ENCODE data around the gene CXCL9. TPM values are rescaled to one million over a fixed set of nuclear protein-coding genes. Genes with fewer than 3 reads are reported as not detected.

The CXCL9 gene
- polyA plus RNA-seq, 3 donors: 0.46 to 0.95 (median 0.55) TPM

DNA sequence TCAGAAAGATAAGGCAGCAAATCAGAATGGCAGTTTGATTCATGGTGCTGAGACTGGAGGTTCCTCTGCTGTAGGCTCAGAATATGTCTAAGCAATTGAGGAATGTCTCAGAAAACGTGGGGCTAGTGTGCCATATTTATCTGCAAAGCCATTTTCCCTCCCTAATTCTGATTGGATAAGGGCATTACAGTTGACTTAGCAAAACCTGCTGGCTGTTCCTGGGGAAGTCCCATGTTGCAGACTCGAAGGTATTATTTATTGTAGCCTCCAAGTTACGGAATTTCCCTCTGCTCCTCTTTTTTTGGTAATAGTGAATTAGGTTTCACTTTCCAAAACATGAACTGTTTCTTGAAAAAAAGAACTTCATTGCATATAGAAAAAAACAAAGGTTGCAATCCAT is 16.1 kb upstream of the CXCL9 start, which contains the start of gene CXCL10:
TSS of gene CXCL10 (minus strand) at position 109 of the 400 bp plus-strand sequence. CDS start at position 43, 66 bp downstream.
- WGBS (ENCODE audit: insufficient coverage): no CpG with 5 or more reads among the region's 3 CpGs
- Histone ChIP-seq H2AFZ (ENCODE audit: insufficient read depth, low read depth, low read length, poor library complexity, severe bottlenecking) (no peak within 1 kb of the TSS), H4K20me1 (ENCODE audit: insufficient read depth, low read length) (no peaks in the 10 kb centered on the region), H3K36me3 (replicated peaks in 1 of 2; ENCODE audit: control insufficient read depth in 1 of 2, insufficient read depth in 2 of 2, low read length in 2 of 2) (no peaks in the 10 kb centered on the region), H3K27me3 (ENCODE audit: control insufficient read depth in 2 of 2, insufficient read depth in 2 of 2, low read length in 2 of 2) (no peaks in the 10 kb centered on the region), H3K79me2 (ENCODE audit: insufficient read depth, low read length) (no peaks in the 10 kb centered on the region), H3K4me2 (replicated peaks; ENCODE audit: extremely low read depth, low read length, poor library complexity, severe bottlenecking) (peak within 1 kb of the TSS; percentile 49), H3K4me1 (ENCODE audit: control insufficient read depth in 1 of 2, insufficient read depth in 2 of 2, low read length in 2 of 2) (peaks cover 19 to 21% of the 10 kb centered on the region in 2 donors), H3K4me3 (replicated peaks in 1 of 3; ENCODE audit: low read depth in 2 of 3, low read length in 3 of 3) (peak within 1 kb of the TSS in 1 of 3 experiments; percentile 39), H3K9me3 (replicated peaks in 1 of 2; ENCODE audit: control insufficient read depth in 1 of 2, insufficient read depth in 1 of 2, low read length in 2 of 2) (no peaks in the 10 kb centered on the region), H3K9ac (ENCODE audit: insufficient read depth, low read length, poor library complexity, severe bottlenecking) (no peak within 1 kb of the TSS), H3K27ac (ENCODE audit: low read depth in 1 of 2, low read length in 2 of 2) (no peak within 1 kb of the TSS)
- Mint-ChIP-seq H3K9me3 (no peaks in the 10 kb centered on the region), H3K4me3 (peak within 1 kb of the TSS in 1 of 2 donors; percentile 42), H3K36me3 (peaks cover 0 to 2% of the 10 kb centered on the region in 2 donors), H3K27me3 (ENCODE audit: low read depth in 3 of 3) (peaks cover 0 to 4% (median 1%) of the 10 kb centered on the region in 3 donors), H3K27ac (peak within 1 kb of the TSS in 4 of 7 donors; percentile 26 to 79 (median 58)), H3K4me1 (peaks cover 53% of the 10 kb centered on the region)
- TF ChIP-seq, protein P1, sequence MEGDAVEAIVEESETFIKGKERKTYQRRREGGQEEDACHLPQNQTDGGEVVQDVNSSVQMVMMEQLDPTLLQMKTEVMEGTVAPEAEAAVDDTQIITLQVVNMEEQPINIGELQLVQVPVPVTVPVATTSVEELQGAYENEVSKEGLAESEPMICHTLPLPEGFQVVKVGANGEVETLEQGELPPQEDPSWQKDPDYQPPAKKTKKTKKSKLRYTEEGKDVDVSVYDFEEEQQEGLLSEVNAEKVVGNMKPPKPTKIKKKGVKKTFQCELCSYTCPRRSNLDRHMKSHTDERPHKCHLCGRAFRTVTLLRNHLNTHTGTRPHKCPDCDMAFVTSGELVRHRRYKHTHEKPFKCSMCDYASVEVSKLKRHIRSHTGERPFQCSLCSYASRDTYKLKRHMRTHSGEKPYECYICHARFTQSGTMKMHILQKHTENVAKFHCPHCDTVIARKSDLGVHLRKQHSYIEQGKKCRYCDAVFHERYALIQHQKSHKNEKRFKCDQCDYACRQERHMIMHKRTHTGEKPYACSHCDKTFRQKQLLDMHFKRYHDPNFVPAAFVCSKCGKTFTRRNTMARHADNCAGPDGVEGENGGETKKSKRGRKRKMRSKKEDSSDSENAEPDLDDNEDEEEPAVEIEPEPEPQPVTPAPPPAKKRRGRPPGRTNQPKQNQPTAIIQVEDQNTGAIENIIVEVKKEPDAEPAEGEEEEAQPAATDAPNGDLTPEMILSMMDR (IDR thresholded peaks at IDR 0.05): no peak
- peak; percentile 32 to 89 (median 55) for DNase-seq
- intact Hi-C loops (cut with micrococcal nuclease): no loop called here

DNA sequence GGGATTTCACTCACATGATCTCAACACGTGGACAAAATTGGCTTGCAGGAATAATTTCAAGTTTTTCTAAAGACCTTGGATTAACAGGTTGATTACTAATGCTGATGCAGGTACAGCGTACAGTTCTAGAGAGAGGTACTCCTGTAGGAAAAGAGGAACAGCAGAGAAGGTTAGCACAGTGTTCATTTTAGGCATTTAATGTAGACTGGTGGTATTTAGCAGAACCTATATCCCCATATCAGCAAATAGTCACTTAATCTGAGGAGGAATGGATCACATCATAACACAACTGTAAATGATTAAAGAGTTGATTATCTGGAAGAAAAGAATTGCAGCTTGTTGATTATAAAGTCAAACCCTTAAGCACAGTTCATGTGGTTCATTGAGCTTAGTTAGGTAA is 15.4 kb upstream of the CXCL9 start:
- Histone ChIP-seq H3K27ac (ENCODE audit: low read depth in 1 of 2, low read length in 2 of 2) (no peak overlapping the region), H3K79me2 (ENCODE audit: insufficient read depth, low read length) (no peaks in the 10 kb centered on the region), H3K4me1 (ENCODE audit: control insufficient read depth in 1 of 2, insufficient read depth in 2 of 2, low read length in 2 of 2) (peaks cover 16 to 17% of the 10 kb centered on the region in 2 donors), H2AFZ (ENCODE audit: insufficient read depth, low read depth, low read length, poor library complexity, severe bottlenecking) (no peak overlapping the region), H3K9ac (ENCODE audit: insufficient read depth, low read length, poor library complexity, severe bottlenecking) (no peak overlapping the region), H3K27me3 (ENCODE audit: control insufficient read depth in 2 of 2, insufficient read depth in 2 of 2, low read length in 2 of 2) (no peaks in the 10 kb centered on the region), H3K4me2 (replicated peaks; ENCODE audit: extremely low read depth, low read length, poor library complexity, severe bottlenecking) (no peak overlapping the region), H3K4me3 (replicated peaks in 1 of 3; ENCODE audit: low read depth in 2 of 3, low read length in 3 of 3) (no peak overlapping the region), H4K20me1 (ENCODE audit: insufficient read depth, low read length) (no peaks in the 10 kb centered on the region), H3K36me3 (replicated peaks in 1 of 2; ENCODE audit: control insufficient read depth in 1 of 2, insufficient read depth in 2 of 2, low read length in 2 of 2) (no peaks in the 10 kb centered on the region), H3K9me3 (replicated peaks in 1 of 2; ENCODE audit: control insufficient read depth in 1 of 2, insufficient read depth in 1 of 2, low read length in 2 of 2) (no peaks in the 10 kb centered on the region)
- H3K4me3 Mint-ChIP-seq: no peak overlapping the region
- WGBS (ENCODE audit: insufficient coverage): 100% methylated on average over 1 of the region's 2 CpGs
- no peak for DNase-seq
- H3K9me3 Mint-ChIP-seq: no peaks in the 10 kb centered on the region
- TF ChIP-seq, protein P1 (IDR thresholded peaks at IDR 0.05): no peak
- intact Hi-C loops (cut with micrococcal nuclease): no loop called here
- H3K36me3 Mint-ChIP-seq: peaks cover 0 to 2% of the 10 kb centered on the region in 2 donors
- H3K27ac Mint-ChIP-seq: peak overlapping the region in 1 of 7 donors; percentile 56
- H3K27me3 Mint-ChIP-seq (ENCODE audit: low read depth in 3 of 3): peaks cover 0 to 4% (median 1%) of the 10 kb centered on the region in 3 donors
- H3K4me1 Mint-ChIP-seq: peaks cover 46% of the 10 kb centered on the region
